Heart left ventricle (tissue), 16 donors: ENCODE measurements around the gene B4GAT1. TPM values are rescaled to one million over a fixed set of nuclear protein-coding genes. Genes with fewer than 3 reads are reported as not detected.

Experiments
- ATAC-seq, 4 donors: fragments of 200-7000 bp; cut with Tn5 transposase; one replicate each; pipeline ENCODE4 v1.9.1; 2020 to 2022; ENCODE audit warnings: moderate library complexity in 4 of 4, mild to moderate bottlenecking in 3 of 4, moderate number of reproducible peaks in 1 of 4
- DNase-seq, 5 donors: peaks; one replicate each; pipeline ENCODE4 v3.0.0-alpha.2; 2020
- H3K27ac ChIP-seq, 12 donors: fragments of 200-600 bp; sonication (generic) in 4 of 12; one replicate each; pipeline versions ENCODE4 v1.5.0 to v1.8.0; 2016 to 2022; ENCODE audit warnings: mild to moderate bottlenecking in 2 of 12
- H3K27me3 ChIP-seq, 9 donors: fragments of 200-600 bp; sonication (generic) in 2 of 9; one replicate each; pipeline versions ENCODE4 v1.5.1 to v1.8.0; 2016 to 2022; ENCODE audit warnings: mild to moderate bottlenecking in 3 of 9
- H3K36me3 ChIP-seq, 9 donors: fragments of 200-600 bp; sonication (generic) in 2 of 9; one replicate each; pipeline versions ENCODE4 v1.5.0 to v1.8.0; 2018 to 2022; ENCODE audit warnings: mild to moderate bottlenecking in 2 of 9
- H3K4me1 ChIP-seq, 12 donors: fragments of 200-600 bp; sonication (generic) in 4 of 12; one replicate each; pipeline versions ENCODE4 v1.5.0 to v1.8.0; 2016 to 2022; ENCODE audit warnings: mild to moderate bottlenecking in 3 of 12
- H3K4me3 ChIP-seq, 12 donors: fragments of 200-600 bp; sonication (generic) in 4 of 12; one replicate each; pipeline versions ENCODE4 v1.5.0 to v1.8.0; 2017 to 2022; ENCODE audit warnings: mild to moderate bottlenecking in 9 of 12, moderate library complexity in 4 of 12
- H3K9me3 ChIP-seq, 12 donors: fragments of 200-600 bp; sonication (generic) in 4 of 12; one replicate each; pipeline versions ENCODE4 v1.5.0 to v1.8.0; 2016 to 2022; ENCODE audit warnings: mild to moderate bottlenecking in 1 of 12
- CTCF ChIP-seq, 12 donors: fragments of 200-600 bp; sonication (generic) in 4 of 12; IDR thresholded peaks; one replicate each; pipeline versions ENCODE4 v1.5.0 to v1.8.0; 2018 to 2022; ENCODE audit warnings: antibody characterized with exemption in 12 of 12, mild to moderate bottlenecking in 5 of 12
- POLR2A ChIP-seq, 2 donors: fragments of 450-650 bp; IDR thresholded peaks; one replicate each; pipeline ENCODE4 v1.6.1; 2017; ENCODE audit warnings: antibody characterized with exemption in 2 of 2, mild to moderate bottlenecking in 2 of 2, moderate library complexity in 2 of 2
- WGBS, 4 donors: extraction: QIAGEN DNeasy Blood & Tissue Kit in 2 of 4; methylation state at CpG; one replicate each; pipeline versions ENCODE4 v1.1.5 to v1.1.7; 2013 to 2018; 5-methylcytosine and 5-hydroxymethylcytosine counted together
- intact Hi-C, 10 donors: fragments of 100-400 bp; cut with DNase I; formaldehyde crosslinking; loops; one replicate each; pipeline versions ENCODE4 v1.11.1 to v1.14.2; 2022
- polyA plus RNA-seq, 2 donors: library from polyadenylated mRNA; stranded (reverse); fragments of 200-250 nt; gene quantifications; one replicate each; pipeline ENCODE4 v1.2.3, GENCODE V29; 2013
- total RNA-seq, 9 donors: library from RNA; depleted of rRNA in 2 of 9; stranded (reverse); fragments of >200 nt in 2 of 9; fragmentation: NEBNext Ultra II Directional in 3 of 9; extraction: Animal tissue kit (Norgen Biotek cat#: 25700) in 3 of 9; gene quantifications; one replicate each; pipeline versions ENCODE4 v1.1.0 to v1.2.4, GENCODE V29; 2016 to 2023
- donor health status: ischemic (EF 13 %, LVEDD 7.1; RV severe dilation, severe dysfunction).
- donor health status: healthy with polysubstance abuse.
- donor health status: DM: no; HTN: yes; CAD: no.
- donor health status: DM: no; HTN: no; CAD: no.
- donor health status: ischemic (EF 25% LVEDD 6.9; RV normal size, moderate dysfunction).
- donor health status: ischemic (EF 25% LVEDD 5.7; RV mildly dilated, moderate dysfunction).
- donor health status: healthy.
- donor health status: DM: yes; HTN: yes; CAD: no.
- donor health status: ischemic (EF 35%, LVEDD 5.7; RV mildly dilated, moderate dysfunction).
- donor health status: nonischemic (EF 11% LVEDD 7.7; RV severe dilation, severe dysfunction).
- donor health status: DM: yes; HTN: yes; CAD: no.
- donor health status: PGD.
- donor health status: ischemic (EF 29% LVEDD 5.4; RV normal size, mild dysfunction).
- donor health status: nonischemic (EF 23%, LVEDD 6.1; RV moderate dilation, normal function).

Gene B4GAT1
- total and polyA plus RNA-seq, 11 donors: 37.2 to 109 (median 52.3) TPM

- Histone ChIP-seq H3K27me3 (no peaks in the 10 kb centered on the region), H3K9me3 (no peaks in the 10 kb centered on the region), H3K4me3 (peak overlapping the region in 6 of 12 donors; percentile 1 to 28 (median 21)), H3K4me1 (peaks cover 4 to 37% (median 32%) of the 10 kb centered on the region in 12 donors), H3K27ac (peak overlapping the region in 5 of 12 donors; percentile 19 to 84 (median 23)), H3K36me3 (peaks cover 0 to 17% (median 0%) of the 10 kb centered on the region in 9 donors)
- DNase-seq (peak; percentile 78 to 87 (median 80)), ATAC-seq (peak; percentile 56 to 79 (median 74))
- WGBS, 4 donors: 9 to 13% (median 11%) methylated on average over 16 to 19 of the region's 19 CpGs
- TF ChIP-seq CTCF (IDR thresholded peaks at IDR 0.05) (peak; percentile 92 to 98 (median 97)), POLR2A (IDR thresholded peaks at IDR 0.05) (no peak)
- intact Hi-C loops: loop anchor here in 8 of 10 donors (1.0 to 5.0 kb wide), 4 partner anchors 16 to 59 kb away; no protein-coding TSS in a partner anchor
These were observed 18.9 kb downstream of the B4GAT1 start for GRCh38 chr11:66328302-66329144.

- H3K27ac ChIP-seq: peak overlapping the region in 5 of 12 donors; percentile 19 to 84 (median 64)
- peak overlapping the region in 1 of 12 donors; percentile 17 for H3K4me3 ChIP-seq
- DNase-seq (peak in 2 of 5 donors; percentile 23), ATAC-seq (peak in 1 of 4 donors; percentile 1)
- WGBS, 4 donors: 54 to 73% (median 65%) methylated on average over 3 of the region's 3 CpGs
- intact Hi-C loops: loop anchor here in 8 of 10 donors (1.0 to 5.0 kb wide), 4 partner anchors 15 to 59 kb away; no protein-coding TSS in a partner anchor
- TF ChIP-seq CTCF (IDR thresholded peaks at IDR 0.05) (no peak), POLR2A (IDR thresholded peaks at IDR 0.05) (peak in 1 of 2 donors; percentile 2)
- H3K4me1 ChIP-seq: peaks cover 4 to 37% (median 32%) of the 10 kb centered on the region in 12 donors
- H3K36me3 ChIP-seq: peaks cover 0 to 12% (median 0%) of the 10 kb centered on the region in 9 donors
- no peaks in the 10 kb centered on the region for H3K27me3 ChIP-seq
- no peaks in the 10 kb centered on the region for H3K9me3 ChIP-seq
These were observed 19.5 kb downstream of the B4GAT1 start for GRCh38 chr11:66328031-66328301.

- H3K36me3 ChIP-seq: peaks cover 0 to 6% (median 0%) of the 10 kb centered on the region in 9 donors
- WGBS, 4 donors: 73 to 79% (median 78%) methylated on average over 10 of the region's 10 CpGs
- peaks cover 4 to 39% (median 32%) of the 10 kb centered on the region in 12 donors for H3K4me1 ChIP-seq
- intact Hi-C loops: loop anchor here in 9 of 10 donors (1.0 to 5.0 kb wide), 4 partner anchors 15 to 60 kb away; no protein-coding TSS in a partner anchor
- peak in 3 of 4 donors; percentile 19 to 53 (median 33) for ATAC-seq
- H3K4me3 ChIP-seq: peak overlapping the region in 1 of 12 donors; percentile 3
- no peaks in the 10 kb centered on the region for H3K27me3 ChIP-seq
- peak overlapping the region; percentile 25 to 86 (median 76) for H3K27ac ChIP-seq
- H3K9me3 ChIP-seq: no peaks in the 10 kb centered on the region
- no peak for TF ChIP-seq CTCF (IDR thresholded peaks at IDR 0.05)
- TF ChIP-seq POLR2A (IDR thresholded peaks at IDR 0.05): no peak
- peak in 2 of 5 donors; percentile 57 to 66 for DNase-seq
These were observed 20.0 kb downstream of the B4GAT1 start for GRCh38 chr11:66327171-66328030.
